ENCODE data around the gene RGS14.
A peak's percentile ranks its signal among the peaks of the same experiment; 100 is the strongest.
"Not testable (repeated sequence)": the region's sequence is repeated elsewhere in the genome, so short reads cannot be mapped to it uniquely, and the experiment has no call there.

RGS14 gene

DNA sequence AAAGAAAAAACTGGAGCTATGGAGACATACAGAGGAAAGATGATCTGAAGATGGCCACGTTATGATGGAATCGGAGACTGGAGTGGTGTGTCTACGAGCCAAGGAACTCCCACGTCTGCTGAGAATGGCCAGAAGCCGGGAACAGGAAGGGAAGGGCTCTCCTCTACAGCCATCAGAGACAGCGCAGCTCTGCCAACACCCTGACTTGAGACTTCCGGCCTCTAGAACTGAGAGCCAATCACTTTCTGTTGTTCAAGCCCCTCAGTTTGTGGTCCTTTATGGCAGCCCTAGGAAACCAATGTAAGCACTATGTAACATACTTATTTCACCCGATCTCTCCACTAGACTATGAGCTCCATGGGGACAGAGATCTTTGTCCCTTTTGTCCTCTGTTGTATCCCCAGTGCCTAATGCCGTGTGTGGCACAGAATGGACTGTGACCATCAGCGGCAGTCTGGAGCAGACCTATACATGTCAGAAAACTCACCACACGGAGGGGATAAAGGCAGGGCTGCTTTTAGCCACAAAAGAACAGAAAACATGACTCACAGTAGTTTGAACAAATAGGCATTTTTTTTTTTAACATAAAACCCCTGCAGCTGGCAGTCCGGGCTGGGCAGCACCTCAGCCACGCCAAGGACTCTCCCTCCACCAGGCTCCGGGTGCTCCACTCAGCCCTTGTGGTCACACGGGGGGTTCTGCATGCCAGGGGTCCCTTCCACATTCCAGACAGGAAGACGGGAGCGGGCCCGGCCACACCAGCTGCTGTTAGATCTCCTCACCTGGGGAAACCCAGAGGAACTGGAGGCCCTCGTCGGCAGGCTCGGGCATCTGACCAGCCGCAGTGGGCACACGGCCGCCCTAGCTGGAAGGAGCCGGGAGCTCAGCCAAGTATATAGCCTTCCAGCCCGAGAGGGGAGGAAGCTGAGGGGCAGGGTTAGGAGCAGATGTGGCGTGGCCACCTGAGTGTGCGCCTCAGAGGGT is 29.9 kb upstream of the RGS14 start:
- peak; percentile 90 for DNase-seq (ENCODE audit: low read depth, low spot score)

DNA sequence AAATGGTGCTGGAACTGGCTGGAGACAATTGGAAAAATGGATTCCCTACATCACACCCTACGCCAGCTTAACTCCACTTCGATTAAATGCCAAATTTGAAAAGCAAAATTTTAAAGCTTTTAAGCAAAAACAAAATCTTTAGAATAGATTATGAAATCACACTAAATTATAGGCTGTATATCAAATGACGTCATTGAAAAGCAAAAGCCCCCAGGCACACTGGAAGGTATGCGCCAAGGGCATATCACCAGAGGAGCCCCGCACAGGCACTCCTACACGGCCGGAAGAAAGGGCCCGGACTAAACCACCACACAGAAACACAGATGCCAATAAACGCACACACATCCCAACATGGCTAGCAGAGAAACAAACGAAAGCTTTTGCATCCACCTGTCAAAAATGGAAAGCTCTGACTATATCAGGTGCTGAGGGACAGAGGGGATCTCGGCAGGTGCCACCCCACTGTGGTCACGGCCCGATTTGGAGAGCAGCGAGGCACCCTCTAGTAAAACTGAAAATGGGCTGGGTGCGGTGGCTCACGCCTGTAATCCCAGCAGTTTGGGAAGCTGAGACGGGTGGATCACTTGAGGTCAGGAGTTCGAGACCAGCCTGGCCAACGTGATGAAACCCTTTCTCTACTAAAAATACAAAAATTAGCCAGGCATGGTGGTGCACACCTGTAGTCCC is 29.0 kb upstream of the RGS14 start:
- DNase-seq (ENCODE audit: low read depth, low spot score): no peak

DNA sequence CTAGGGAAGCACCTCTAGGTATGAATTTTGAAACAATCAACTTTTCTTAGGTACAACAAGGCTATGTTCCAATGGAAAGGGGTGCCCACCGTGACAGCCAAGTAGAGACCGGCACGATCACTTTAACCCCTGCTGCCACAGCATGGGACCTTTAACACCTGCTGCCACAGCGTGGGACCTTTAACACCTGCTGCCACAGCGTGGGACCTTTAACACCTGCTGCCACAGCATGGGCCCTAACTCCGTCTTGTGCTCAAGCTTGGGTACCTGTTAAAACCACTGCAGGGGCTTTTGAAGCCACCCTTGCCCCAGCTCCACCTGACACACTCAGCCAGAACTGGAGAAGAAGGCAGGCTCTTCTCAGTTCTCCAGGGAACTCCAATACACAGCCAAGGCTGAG is 27.8 kb upstream of the RGS14 start:
- DNase-seq (ENCODE audit: low read depth, low spot score): no peak

DNA sequence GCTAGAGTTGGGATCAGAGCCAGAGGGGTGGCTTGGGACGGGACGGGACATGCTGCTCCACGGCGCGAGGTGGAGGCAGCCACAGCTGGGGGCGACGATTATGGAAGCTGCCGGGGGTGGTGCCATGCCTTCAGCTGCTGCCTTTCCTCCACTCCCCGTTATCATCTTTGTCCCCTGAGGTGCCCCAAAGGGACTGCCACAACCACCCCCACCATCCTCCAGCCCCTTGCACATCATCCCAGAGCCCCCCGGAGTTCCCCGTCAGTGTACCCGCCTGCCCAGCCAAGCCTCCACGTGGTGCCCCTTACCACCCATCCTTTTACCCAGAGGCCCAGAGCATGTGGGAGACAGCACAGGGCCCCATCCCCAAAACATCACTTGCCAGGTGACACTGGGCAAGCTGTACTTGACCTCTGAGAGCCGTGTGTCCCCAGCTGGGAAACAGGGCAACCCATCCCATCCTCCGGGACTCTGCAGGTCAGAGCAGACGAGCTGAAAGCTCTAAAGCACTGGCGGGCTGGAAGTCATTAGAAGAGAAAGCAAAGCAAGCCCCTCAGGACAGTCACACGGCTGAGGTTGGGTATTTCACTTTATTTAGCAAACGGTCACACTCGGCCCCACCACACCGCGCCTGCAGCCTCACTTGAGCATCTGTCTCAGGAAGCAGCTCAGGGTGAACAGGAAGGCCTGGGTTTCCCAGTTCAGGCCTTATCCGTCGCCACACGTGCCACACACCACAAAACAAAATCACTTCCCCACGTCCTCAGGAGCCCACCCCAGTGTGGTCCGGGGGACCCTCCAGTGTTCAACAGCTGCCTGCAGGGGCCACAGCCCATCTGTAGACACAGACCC is 26.5 kb upstream of the RGS14 start:
- DNase-seq (ENCODE audit: low read depth, low spot score): no peak

DNA sequence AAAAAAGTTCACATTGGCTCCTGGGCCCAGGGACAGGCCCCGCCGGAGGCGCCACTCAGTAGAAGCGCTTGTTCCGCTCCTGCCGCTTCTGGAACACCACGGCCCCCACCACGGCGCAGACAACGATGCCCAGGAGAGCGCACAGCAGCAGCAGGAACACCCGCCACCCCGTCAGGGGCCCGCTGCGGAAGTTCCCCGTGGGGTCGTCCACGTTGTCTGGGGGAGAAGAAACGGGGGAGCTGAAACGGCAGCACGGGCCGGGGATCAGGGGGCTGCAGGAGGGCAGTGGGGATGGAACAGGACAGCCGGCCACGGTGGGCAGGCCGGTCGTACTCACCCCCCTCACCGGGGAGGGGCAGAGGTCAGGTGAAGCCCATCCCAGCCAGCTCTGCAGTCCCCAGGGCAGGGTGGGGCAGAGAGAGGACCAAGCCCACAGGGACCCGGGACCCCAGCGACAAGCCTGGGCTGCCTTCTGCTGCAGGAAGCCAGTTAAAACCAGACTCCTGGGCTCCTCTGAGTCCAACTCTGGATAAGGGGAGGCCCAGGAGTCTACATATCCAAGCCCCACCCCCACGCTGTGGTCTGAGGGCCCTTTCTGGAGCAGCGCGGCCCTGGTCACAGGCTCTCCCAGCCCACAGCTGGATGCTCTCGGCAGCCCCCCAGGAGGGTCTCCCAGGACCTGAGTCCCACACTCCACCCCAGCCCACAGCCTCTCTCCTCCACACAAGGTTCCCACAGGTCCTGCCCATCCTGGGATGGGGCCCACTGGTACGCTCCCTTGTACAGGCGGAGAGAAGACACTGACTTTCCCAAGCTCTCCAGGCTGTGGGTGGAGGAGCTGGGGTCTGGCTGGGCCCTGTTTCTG is 25.5 kb upstream of the RGS14 start:
- DNase-seq (ENCODE audit: low read depth, low spot score): no peak

DNA sequence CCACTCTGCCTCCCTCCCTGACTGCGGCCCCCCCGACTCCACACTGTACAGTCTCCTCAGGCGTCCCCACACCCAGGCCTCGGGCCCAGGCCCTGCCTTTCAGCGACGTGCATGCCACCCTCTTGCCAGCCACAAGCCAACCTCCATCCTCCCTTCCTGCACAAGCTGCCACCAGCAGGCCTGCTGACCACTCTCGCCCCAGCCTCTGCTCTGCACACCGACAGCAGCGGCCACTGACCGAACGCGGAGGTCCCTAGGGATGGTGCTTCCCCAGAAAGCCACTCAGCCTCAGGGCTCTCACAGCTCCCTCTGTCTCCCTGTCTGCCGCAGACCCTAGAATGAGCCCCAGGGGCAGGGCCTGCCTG is 24.8 kb upstream of the RGS14 start:
- no peak for DNase-seq (ENCODE audit: low read depth, low spot score)

DNA sequence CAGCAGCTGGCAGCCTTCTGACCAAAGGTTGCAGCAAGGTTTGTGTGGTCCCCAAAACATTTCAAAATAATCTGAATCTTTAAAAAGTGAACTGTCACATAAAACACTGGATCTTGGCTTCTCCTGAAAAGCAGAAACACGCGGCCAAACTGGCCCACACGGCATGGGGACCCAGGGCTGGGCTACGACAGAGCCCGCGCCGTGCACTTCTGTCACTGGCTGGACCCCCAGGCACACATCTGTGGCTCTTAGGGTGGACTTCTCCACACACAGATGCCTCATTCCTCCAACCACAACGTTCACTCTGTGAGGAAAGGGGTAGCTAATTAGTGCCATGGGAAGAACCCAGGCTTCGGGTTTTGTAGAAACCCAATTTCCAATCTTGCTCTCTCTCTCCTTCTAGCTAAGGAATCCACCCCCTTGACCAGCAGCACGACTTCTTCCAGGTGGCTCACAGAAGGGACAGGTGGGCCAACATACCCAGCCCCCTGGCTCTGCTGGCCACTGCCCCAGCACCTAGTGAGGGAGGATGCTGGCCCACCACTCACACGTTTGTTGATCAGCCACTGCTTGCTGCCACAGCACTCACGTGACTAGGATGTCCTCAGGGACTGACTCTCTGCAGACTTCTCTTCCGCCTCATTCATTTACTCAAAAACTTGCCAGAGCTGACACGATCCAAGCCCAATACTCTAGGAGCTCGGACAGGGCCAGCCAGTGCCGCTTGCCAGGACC is 24.1 kb upstream of the RGS14 start:
- DNase-seq (ENCODE audit: low read depth, low spot score): no peak

DNA sequence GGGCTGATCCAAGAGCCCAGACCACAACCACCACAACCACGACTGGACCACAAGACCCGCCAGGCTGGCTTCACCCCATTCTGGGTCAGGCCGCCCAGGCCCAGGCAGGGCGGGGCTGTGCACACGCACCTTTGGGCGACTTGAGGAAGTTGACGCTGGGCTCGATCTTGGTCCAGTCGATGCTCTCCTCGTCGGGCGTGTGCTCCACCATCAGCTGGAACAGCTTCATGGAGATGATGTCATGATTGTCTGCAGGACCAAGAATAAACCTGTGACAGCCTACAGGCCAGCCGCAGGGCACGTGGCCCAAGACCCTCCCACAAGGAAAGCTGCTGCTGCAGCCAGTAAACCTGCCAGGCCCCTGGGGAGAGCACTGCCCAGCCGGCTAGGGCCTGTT is 23.6 kb upstream of the RGS14 start:
- DNase-seq (ENCODE audit: low read depth, low spot score): no peak

DNA sequence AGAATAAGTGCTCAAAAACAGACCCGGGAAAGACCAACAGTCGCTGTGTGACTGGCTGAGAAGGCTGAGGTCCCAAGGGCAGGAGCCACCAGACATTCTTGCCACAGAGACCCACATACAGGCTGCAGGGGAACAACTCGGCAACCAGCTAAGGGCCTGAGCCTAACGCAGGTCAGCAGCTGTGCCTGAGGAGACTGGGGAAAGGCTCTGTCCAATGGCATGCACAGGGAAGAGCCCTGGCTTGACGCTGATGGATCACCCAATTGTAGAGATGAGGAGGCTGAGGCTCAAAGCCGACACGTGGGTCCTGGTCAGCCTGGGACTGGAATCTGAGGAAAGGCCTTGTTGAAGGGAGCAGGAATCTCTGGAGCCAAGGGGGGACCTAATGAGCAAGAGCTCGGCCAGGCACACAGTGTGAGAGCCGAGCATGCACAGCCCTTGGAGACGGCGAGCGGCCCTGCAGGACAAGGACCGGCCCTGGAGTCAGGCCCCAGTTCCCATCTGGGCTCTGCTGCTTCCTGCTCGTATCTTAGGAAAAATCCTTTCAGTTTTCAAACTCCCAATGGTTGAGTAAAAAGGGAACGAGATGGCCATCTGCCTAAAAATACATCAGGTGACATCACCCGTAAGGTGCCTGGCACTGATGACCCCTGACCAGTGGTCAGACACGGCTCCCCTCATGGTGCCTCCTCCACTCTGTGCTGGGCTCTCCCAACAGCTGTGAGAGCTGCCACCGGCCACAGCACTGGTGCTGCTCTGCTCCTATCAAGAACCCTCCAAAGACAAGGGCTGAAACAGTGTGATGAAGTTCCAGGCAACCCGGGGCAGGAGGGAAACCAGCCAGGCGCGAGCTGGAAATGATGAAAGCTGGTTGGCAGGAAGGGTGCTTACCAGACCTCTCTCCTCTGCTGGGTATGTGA is 22.7 kb upstream of the RGS14 start:
- no peak for DNase-seq (ENCODE audit: low read depth, low spot score)

DNA sequence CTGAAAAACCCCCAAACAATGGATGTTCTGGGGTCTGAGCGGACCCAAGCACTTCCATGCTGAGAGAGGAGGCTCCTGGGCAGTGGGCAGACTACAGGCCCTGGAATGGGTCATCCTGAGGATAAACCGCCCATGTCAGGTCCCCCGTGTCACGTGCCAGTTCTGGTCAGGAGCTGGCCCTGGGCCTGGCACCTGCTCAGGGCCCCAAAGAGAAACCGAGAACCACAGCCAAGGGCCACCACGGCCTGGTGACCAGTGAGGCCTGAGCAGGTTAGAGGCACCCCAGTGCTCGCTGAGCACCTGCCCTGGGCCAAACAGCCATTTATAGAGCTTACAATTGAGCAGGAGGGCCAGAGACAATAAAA is 22.0 kb upstream of the RGS14 start:
- no peak for DNase-seq (ENCODE audit: low read depth, low spot score)

DNA sequence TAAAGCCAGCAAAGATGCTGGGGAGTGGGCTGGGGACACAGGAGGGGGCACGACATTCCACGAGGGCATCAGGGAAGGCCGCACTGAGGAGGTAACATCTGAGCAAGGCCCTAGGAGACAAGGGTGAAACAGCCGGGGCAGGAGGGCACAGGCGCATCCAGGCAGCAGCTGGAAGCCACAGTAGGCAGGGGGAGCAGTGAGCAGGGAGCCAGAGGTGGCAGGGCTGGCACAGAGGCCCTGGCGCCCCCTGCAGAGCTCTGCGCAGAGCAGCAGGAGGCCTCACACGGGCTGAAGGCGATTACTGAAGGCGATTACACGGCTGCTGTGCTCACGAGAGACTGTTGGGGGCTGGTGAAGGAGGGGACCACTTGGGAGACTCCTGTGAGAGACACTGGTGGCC is 21.6 kb upstream of the RGS14 start:
- DNase-seq (ENCODE audit: low read depth, low spot score): peak; percentile 39

DNA sequence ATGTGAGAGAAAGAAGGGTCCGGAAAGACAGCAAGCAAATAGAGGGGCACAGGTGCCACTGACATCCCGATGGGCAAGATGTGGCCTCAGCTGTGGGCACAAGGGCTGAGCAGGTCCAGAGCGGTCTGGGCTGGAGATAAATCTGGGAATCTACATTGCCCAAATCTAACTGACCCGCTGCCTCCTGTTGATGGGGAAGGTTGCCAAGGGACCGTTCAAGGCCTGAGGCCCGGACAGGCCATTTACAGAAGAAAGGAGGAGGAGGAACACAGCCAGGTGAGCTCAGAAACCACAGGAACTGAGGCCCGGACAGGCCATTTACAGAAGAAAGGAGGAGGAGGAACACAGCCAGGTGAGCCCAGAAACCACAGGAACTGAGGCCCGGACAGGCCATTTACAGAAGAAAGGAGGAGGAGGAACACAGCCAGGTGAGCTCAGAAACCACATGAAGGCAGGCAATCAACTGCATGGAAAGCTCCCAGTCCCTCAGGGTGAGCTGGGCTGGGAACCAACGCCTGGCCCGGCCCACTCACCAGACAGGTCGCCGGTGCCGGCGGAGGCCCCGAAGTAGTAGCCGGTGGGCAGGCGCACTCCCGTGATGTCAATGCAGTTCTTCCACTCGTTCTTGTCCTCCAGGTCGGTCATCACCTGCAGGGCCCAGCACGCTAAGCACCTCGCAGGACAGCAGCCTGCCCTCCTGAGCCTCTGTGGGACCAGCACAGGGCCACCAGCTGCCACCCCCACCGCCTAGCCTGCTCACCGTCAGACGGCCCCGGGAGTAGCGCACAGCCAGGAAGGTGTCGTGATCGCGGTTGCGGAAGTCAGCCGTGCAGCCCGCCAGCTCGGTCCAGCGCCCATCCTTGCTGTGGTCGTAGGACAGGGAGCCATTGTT is 20.9 kb upstream of the RGS14 start:
- DNase-seq (ENCODE audit: low read depth, low spot score): no peak

DNA sequence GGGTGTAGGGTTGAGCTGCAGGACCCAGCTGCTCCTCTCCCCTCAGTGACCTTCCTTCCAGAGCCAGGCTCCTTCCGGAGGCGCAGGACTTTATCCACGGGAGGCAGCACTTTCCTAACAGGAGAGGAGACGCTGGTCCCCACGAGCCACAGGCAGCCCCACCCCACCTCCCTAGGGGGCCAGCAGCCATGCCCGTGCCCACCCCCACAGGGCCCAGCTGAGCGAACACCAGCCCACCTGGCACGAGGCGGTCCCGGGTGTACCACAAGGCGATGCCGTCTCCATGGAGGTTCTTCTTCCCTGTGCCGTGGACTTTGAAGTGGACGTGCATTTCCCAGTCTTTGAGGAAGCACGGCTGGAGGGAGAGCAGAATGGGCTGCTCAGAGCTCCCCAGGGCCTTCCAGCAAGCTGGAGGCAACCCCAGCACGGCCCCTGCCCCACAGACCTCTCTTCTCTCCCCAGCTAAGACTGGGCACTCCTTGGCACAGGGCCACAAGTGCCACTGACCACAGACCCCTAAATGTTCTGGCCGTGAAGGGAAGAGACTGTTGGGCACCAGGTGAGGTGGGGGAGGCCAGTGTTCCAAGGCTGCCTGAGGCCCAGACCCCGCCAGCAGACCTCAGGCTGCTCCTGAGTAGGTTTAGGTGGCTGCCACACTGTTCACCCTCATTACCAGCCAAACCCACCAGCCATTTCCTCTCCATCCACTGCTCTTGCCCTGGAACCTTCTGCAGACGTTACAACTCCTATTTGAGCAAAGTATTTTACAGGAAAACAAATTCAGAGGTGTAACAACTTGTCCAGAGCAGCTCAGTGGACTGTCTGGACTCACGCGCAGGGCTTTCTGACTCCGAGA is 19.2 kb upstream of the RGS14 start:
- no peak for DNase-seq (ENCODE audit: low read depth, low spot score)

DNA sequence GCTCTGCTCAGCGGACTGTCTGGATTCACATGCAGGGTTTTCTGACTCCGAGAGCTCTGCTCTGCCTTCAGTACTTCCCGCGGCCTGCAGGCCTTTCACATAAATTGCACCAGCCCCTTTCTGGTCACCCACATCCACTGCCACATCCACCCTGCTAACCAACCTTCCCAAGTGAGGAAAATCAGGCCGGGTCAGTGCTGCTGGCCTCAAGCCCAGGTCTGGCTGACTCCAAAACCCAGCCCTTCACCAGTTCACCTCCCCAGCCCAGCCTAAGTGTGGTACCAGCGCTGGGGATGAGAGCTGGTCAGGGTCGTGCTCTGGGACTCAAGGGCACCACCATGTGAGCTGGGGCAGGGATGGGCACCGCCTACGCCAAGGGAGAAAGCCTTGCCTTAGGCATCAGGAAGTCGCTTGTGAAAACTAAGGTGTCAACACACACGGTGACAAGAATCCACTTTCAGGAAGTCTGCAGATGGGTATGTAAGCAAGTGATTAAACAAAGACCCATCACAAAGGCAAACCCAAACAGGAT is 18.6 kb upstream of the RGS14 start:
- DNase-seq (ENCODE audit: low read depth, low spot score): no peak

DNA sequence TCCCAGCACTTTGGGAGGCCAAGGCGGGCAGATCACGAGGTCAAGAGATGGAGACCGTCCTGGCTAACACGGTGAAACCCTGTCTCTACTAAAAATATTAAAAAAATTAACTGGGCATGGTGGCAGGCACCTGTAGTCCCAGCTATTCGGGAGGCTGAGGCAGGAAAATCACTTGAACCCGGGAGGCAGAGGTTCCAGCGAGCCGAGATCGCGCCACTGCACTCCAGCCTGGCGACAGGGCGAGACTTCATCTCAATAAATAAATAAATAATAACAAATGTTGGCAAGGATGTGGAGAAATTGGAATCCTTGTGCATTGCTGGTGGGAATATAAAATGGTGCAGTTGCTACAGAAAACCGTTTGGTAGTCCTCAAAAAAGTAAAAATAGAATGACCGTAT is 14.7 kb upstream of the RGS14 start:
- not testable (repeated sequence) for DNase-seq (ENCODE audit: low read depth, low spot score)

DNA sequence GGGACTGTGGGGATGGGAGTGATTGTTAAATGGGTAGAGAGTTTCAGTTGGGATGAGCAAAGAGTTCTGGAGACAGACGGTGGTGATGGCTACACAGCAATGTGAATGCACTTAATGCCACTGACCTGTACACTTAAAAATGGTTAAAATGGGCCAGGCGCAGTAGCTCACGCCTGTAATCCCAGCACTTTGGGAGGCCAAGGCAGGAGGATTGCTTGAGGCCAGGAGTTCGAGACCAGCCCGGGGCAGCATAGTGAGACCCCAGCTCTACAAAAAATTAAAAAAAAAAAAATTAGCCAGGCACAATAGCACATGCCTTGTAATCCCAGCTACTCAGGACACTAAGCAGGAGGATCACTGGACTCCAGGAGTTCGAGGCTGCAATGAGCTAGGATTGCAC is 13.9 kb upstream of the RGS14 start:
- no peak for DNase-seq (ENCODE audit: low read depth, low spot score)

DNA sequence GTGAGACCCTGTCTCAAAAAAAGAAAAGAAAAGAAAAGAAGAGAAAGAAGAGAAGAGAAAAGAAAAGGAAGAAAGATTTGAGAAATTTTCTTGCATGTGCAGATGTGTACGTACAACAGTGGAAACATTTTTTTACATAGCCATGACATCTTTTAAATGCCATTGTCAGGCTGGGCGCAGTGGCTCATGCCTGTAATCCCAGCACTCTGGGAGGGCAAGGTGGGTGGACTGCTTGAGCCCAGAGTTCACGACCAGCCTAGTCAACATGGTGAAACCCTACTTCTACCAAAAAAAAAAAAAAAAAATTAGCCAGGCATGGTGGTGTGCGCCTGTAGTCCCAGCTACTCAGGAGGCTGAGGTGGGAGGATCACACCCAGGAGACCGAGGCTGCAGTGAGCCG is 12.8 kb upstream of the RGS14 start:
- no peak for DNase-seq (ENCODE audit: low read depth, low spot score)

Measured in astrocyte of the hippocampus (primary cell).